HEK293 (cell line): ENCODE results near the gene INPP5A.

Source experiments
- CTCF ChIP-seq: fragments of 450-650 bp; formaldehyde crosslinking; IDR thresholded peaks from 2 replicates; pipeline ENCODE4 v1.5.1; 2016; ENCODE audit warnings: missing biosample characterization, missing genetic modification characterization
- MEIS1 ChIP-seq: sonication (generic); formaldehyde crosslinking; IDR thresholded peaks from 2 replicates; pipeline ENCODE4 v1.8.1; 2022; ENCODE audit warnings: missing genetic modification reagents, mild to moderate bottlenecking, borderline replicate concordance
- ZFHX2 ChIP-seq: fragments of 450-650 bp; formaldehyde crosslinking; conservative IDR thresholded peaks from 2 replicates; pipeline ENCODE4 v1.5.1; 2016; ENCODE audit warnings: missing biosample characterization, missing genetic modification characterization
- ZNF112 ChIP-seq: fragments of 450-650 bp; formaldehyde crosslinking; IDR thresholded peaks from 2 replicates; pipeline ENCODE4 v1.5.0; 2017; ENCODE audit warnings: missing biosample characterization, missing genetic modification characterization

GRCh38 chr10:132816718-132817117 is 279.1 kb downstream of the INPP5A start:
- TF ChIP-seq ZNF112 (tag by site-specific recombination) (no peak), CTCF (tag by site-specific recombination) (no peak), ZFHX2 (tag by site-specific recombination) (no peak), MEIS1 (no peak)
